ENCODE data around the gene FCER2. TPM values are rescaled to one million over a fixed set of nuclear protein-coding genes. Genes with fewer than 3 reads are reported as not detected.

The FCER2 gene
- total and polyA plus RNA-seq, 2 of the 13 experiments (the other 11 are each of a cell fraction or from before 2014, with no cell fraction given): not detected

- TF ChIP-seq ZNF318 (CRISPR knock-in tag; IDR thresholded peaks at IDR 0.05) (no peak), MED13 (CRISPR knock-in tag; IDR thresholded peaks at IDR 0.05) (no peak), ZNF775 (CRISPR knock-in tag; IDR thresholded peaks at IDR 0.05; ENCODE audit: borderline replicate concordance) (no peak), ZNF792 (CRISPR knock-in tag; IDR thresholded peaks at IDR 0.05) (peak; percentile 21; the same call in 1 of the 2 replicates), PHF21A (CRISPR knock-in tag; IDR thresholded peaks at IDR 0.05) (peak; percentile 92), MIER3 (CRISPR knock-in tag; IDR thresholded peaks at IDR 0.05; ENCODE audit: borderline replicate concordance) (peak; percentile 95; the same call in 1 of the 2 replicates), SUZ12 (IDR thresholded peaks at IDR 0.05; ENCODE audit: low read depth, low read length) (no peak), CENPX (CRISPR knock-in tag; IDR thresholded peaks at IDR 0.05) (no peak), HNF1A (IDR thresholded peaks at IDR 0.05; ENCODE audit: low read depth) (no peak), HNF1A (CRISPR knock-in tag; IDR thresholded peaks at IDR 0.05; ENCODE audit: borderline replicate concordance) (peak; percentile 36; the same call in 1 of the 2 replicates), TBX3 (IDR thresholded peaks at IDR 0.05; ENCODE audit: borderline replicate concordance) (peak; percentile 92; the same call in 1 of the 2 replicates)
- TF ChIP-seq, protein P1, sequence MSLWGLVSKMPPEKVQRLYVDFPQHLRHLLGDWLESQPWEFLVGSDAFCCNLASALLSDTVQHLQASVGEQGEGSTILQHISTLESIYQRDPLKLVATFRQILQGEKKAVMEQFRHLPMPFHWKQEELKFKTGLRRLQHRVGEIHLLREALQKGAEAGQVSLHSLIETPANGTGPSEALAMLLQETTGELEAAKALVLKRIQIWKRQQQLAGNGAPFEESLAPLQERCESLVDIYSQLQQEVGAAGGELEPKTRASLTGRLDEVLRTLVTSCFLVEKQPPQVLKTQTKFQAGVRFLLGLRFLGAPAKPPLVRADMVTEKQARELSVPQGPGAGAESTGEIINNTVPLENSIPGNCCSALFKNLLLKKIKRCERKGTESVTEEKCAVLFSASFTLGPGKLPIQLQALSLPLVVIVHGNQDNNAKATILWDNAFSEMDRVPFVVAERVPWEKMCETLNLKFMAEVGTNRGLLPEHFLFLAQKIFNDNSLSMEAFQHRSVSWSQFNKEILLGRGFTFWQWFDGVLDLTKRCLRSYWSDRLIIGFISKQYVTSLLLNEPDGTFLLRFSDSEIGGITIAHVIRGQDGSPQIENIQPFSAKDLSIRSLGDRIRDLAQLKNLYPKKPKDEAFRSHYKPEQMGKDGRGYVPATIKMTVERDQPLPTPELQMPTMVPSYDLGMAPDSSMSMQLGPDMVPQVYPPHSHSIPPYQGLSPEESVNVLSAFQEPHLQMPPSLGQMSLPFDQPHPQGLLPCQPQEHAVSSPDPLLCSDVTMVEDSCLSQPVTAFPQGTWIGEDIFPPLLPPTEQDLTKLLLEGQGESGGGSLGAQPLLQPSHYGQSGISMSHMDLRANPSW (CRISPR knock-in tag; IDR thresholded peaks at IDR 0.05; ENCODE audit: borderline replicate concordance): peak; percentile 67; the same call in 1 of the 2 replicates
- TF ChIP-seq, protein P2, sequence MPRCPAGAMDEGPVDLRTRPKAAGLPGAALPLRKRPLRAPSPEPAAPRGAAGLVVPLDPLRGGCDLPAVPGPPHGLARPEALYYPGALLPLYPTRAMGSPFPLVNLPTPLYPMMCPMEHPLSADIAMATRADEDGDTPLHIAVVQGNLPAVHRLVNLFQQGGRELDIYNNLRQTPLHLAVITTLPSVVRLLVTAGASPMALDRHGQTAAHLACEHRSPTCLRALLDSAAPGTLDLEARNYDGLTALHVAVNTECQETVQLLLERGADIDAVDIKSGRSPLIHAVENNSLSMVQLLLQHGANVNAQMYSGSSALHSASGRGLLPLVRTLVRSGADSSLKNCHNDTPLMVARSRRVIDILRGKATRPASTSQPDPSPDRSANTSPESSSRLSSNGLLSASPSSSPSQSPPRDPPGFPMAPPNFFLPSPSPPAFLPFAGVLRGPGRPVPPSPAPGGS (CRISPR knock-in tag; IDR thresholded peaks at IDR 0.05): 0 out of 2 replicates have a peak, but pooled peaks have one; percentile 39
These were observed 49.8 kb downstream of the FCER2 start (continued) for GRCh38 chr19:7652061-7652641.
